HUES6 (cell line): ENCODE data around the gene IRF9.

ENCODE experiments used
- H3K27ac ChIP-seq: 2 replicates; pipeline ENCODE4 v1.7.0; 2013; ENCODE audit warnings: low read depth, mild to moderate bottlenecking, low read length, inconsistent platforms
- H3K27me3 ChIP-seq: 2 replicates; pipeline ENCODE4 v1.6.1; 2013; ENCODE audit warnings: low read length; ENCODE audit not compliant: control insufficient read depth, insufficient read depth
- H3K36me3 ChIP-seq: 2 replicates; pipeline ENCODE4 v1.6.1; 2013; ENCODE audit warnings: low read length; ENCODE audit not compliant: control insufficient read depth, insufficient read depth
- H3K4me1 ChIP-seq: 2 replicates; pipeline ENCODE4 v1.6.1; 2013; ENCODE audit warnings: low read length; ENCODE audit not compliant: control insufficient read depth, insufficient read depth
- H3K4me3 ChIP-seq: 2 replicates; pipeline ENCODE4 v1.5.1; 2013; ENCODE audit warnings: low read depth, low read length
- H3K9ac ChIP-seq: one replicate; pipeline ENCODE4 v1.6.1; 2013; ENCODE audit warnings: mild to moderate bottlenecking, low read length
- H3K9me3 ChIP-seq: 2 replicates; pipeline ENCODE4 v1.6.1; 2013; ENCODE audit warnings: low read depth, low read length; ENCODE audit not compliant: control insufficient read depth, insufficient read depth

IRF9 gene, protein sequence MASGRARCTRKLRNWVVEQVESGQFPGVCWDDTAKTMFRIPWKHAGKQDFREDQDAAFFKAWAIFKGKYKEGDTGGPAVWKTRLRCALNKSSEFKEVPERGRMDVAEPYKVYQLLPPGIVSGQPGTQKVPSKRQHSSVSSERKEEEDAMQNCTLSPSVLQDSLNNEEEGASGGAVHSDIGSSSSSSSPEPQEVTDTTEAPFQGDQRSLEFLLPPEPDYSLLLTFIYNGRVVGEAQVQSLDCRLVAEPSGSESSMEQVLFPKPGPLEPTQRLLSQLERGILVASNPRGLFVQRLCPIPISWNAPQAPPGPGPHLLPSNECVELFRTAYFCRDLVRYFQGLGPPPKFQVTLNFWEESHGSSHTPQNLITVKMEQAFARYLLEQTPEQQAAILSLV

DNA sequence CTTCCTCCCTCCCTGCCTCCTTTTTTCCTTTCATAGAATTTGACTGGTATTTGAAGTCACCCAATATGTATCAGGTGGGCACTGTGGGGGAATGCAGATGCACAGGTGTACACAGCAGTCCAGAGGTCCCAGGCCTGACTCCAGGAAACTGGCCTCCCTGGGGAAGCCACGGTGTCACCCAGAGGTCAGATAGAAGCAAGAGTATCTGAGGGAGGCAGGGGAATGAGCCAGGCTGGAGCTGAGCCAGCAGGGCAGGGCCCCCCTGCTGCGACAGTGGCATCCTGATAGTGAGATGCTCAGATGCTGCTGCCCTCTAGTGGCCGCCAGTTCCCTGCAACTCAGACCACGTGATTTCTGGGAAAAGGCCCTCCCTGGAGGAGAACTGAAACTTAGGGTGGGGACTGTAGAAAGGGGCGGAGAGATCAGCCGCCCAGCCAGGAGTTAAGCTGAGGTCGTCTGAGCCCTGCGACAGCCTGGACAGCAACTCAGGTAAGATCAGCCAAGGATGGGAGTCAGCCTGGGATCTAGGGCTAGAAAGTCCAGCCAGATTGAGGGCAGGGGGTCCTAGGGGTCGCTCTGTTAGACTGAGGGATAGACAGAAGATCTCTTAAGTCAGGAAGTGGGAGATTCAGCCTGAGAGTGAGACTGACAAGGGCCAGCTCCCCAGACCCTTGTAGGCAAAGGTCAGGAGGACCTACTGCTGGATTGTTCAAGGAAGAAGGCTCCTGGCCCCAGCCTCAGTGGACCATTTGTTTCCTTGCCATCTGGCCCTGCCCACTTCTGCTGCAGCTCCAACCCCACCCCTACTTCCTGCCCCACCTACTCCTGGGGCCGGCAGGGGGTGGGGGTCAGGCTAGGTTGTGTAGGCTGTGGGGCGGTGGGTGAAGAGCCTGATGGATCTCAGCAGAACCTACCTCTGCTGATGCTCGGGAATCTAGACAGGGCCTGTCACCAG, at the start of gene IRF9:
Gene IRF9, plus strand, starts transcription at position 416 of the 955 bp plus-strand sequence. CDS start 880 bp downstream, outside the sequence.
- Histone ChIP-seq H3K4me1 (peaks cover 12% of the 10 kb centered on the region), H3K9me3 (no peaks in the 10 kb centered on the region), H3K36me3 (peaks cover 69% of the 10 kb centered on the region), H3K27me3 (no peaks in the 10 kb centered on the region), H3K9ac (peak within 1 kb of the TSS; percentile 54), H3K4me3 (peak within 1 kb of the TSS; percentile 58), H3K27ac (no peak within 1 kb of the TSS; the same call in 1 of the 2 replicates)

DNA sequence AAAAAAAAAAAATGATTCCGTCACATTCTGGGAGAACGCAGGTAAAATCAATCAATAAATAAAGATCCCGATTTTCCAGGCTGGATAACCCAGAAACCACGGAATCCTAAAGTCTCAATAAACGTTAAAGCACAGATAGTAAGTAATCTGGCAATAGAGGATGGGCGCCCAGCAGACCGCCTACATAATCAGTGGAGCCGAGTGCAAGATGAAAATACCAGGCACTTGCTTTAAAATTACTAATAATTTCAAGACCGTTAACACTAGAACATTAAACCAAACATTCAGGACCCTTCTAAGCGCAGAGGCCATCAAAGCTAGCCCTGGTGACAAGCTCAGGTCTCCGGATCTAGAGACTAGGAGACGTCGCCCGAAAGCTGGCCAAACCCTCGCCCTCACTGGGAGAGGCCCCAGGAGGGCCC, 47.7 kb upstream of the IRF9 start:
- H3K27ac ChIP-seq, result peak overlapping the region; percentile 42; the same call in 1 of the 2 replicates
- H3K27me3 ChIP-seq, result no peaks in the 10 kb centered on the region
- 0 out of 2 replicates have a peak, but pooled peaks cover 6% of the 10 kb centered on the region for H3K4me1 ChIP-seq
- no peaks in the 10 kb centered on the region for H3K9me3 ChIP-seq
- H3K36me3 ChIP-seq, result peaks cover 18% of the 10 kb centered on the region
- H3K9ac ChIP-seq, result peak overlapping the region; percentile 79
- H3K4me3 ChIP-seq, result peak overlapping the region; percentile 86

DNA sequence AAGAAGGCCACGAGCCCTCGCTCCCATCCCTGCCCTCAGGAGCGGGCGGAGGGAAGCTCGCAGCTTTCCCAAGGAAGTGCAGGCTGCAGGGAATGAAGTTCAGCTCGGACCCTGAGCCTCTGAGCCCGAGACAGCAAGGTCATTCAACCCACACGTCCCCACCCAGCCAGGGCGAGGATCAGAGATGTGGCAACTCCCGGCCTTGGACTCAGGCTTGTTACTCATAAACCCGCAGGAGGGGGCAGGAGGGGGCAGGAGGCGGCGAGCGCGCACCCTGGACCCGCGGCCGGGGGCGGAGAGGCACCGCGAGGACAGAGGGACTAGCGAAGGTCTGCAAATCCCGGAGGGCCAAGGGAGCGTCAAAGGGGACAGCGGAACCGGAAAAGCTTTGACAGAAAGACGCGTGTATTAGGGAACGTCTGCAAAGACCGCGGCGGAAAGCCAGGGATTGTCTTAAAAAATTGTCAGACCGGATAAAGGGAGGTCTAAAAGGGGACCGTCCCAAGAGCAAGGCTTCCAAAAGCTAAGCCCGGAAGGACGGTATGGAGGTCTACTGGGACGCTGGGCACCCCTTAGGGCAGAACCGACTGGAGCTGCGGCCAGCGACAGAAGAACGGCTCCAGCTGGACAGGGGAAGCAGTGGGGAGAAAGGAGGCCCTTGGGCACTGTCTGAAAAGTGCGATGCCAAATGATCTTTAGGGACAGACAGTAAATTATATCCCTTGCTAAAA, 47.1 kb upstream of the IRF9 start:
- no peaks in the 10 kb centered on the region for H3K9me3 ChIP-seq
- H3K4me3 ChIP-seq, result peak overlapping the region; percentile 86
- H3K27ac ChIP-seq, result peak overlapping the region; percentile 42; the same call in 1 of the 2 replicates
- no peaks in the 10 kb centered on the region for H3K27me3 ChIP-seq
- 0 out of 2 replicates have a peak, but pooled peaks cover 6% of the 10 kb centered on the region for H3K4me1 ChIP-seq
- H3K9ac ChIP-seq, result peak overlapping the region; percentile 79
- H3K36me3 ChIP-seq, result peaks cover 24% of the 10 kb centered on the region

DNA sequence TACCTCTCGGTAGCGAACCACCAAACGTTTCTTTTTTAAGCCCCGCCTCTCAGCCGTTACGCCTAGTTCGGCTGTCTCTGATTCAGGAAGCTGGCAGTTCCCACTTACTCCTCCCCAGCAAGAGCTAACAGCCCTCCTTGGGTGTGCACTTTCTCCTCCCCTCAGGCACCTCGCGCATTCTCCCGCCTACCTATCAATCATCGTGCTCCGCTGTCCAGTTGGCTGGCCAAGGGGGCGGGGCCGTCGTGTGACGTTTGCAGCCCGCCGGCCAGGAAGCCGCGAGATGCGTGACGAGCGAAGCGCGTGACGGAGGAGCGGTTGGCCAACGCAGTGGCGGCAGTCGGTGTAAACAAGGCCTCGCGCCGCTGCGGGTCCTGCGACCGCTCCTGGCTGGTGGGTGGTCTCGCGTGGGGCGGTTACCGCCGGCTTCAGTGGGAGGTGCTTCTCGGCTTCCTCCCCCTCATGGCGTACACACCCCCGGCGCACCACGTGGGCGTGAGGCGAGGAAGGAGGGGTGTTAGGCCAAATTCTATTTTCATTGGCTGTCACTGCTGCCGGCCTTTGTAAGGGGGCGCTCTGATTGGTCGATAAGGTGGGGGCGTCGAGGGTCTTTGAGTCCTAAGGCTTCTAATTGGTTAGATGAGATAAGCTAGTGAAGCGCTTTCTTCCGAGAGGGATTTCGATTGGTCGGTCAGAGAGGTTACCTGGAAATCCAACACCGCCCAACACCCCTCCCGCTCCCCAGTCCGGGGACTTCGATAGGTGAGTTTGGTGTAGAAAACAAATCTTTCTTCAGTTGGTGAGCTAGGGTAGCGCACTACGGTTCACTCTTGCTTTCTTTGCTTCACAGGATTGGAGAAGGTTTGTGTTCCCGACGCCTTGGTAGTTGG, 46.3 kb upstream of the IRF9 start, which contains the start of the genes DCAF11 and NRL:
Gene DCAF11, plus strand, starts transcription at position 246 of the 890 bp plus-strand sequence. CDS start 818 bp downstream, outside the sequence.
Gene NRL, minus strand, starts transcription at position 418 of the 890 bp plus-strand sequence. CDS start 32,101 bp downstream, outside the sequence.
- 0 out of 2 replicates have a peak, but pooled peaks cover 6% of the 10 kb centered on the region for H3K4me1 ChIP-seq
- no peaks in the 10 kb centered on the region for H3K27me3 ChIP-seq
- H3K27ac ChIP-seq, result peak within 1 kb of the TSS; percentile 82
- H3K36me3 ChIP-seq, result peaks cover 32% of the 10 kb centered on the region
- no peaks in the 10 kb centered on the region for H3K9me3 ChIP-seq
- H3K4me3 ChIP-seq, result peak within 1 kb of the TSS; percentile 86
- H3K9ac ChIP-seq, result peak within 1 kb of the TSS; percentile 87

DNA sequence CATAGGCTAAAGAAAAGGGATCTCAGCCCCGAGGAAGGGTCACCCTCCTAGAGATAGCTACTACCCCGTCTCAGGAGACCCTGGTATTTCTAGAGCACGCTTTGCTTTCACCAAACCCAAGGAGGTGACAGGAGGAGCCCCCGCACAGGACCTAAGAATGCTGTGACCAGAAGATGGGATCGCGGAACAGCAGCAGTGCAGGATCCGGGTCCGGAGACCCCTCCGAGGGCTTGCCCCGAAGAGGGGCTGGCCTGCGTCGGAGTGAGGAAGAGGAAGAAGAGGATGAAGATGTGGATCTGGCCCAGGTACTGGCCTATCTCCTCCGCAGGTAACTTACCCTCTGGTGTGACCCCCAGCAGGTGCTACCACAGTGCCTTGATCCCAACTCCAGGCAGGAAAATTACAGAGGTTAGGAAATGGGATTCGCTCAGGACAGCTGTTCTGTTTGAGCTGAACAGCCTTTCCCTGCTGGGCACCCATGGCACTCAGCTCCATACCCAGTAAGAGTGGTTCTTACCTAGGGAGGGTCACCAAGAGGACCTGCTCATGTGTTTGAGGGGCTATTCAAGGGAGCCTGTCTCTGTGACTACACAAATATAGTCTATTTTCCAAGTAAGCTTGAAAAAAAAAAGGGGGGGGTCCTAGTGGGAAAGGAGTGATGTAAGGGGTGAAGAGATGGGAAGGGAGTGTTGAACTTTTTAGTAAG, 45.5 kb upstream of the IRF9 start:
- H3K27ac ChIP-seq, result no peak overlapping the region
- peaks cover 36% of the 10 kb centered on the region for H3K36me3 ChIP-seq
- H3K27me3 ChIP-seq, result no peaks in the 10 kb centered on the region
- no peaks in the 10 kb centered on the region for H3K9me3 ChIP-seq
- H3K9ac ChIP-seq, result peak overlapping the region; percentile 87
- 0 out of 2 replicates have a peak, but pooled peaks cover 6% of the 10 kb centered on the region for H3K4me1 ChIP-seq
- H3K4me3 ChIP-seq, result peak overlapping the region; percentile 86

DNA sequence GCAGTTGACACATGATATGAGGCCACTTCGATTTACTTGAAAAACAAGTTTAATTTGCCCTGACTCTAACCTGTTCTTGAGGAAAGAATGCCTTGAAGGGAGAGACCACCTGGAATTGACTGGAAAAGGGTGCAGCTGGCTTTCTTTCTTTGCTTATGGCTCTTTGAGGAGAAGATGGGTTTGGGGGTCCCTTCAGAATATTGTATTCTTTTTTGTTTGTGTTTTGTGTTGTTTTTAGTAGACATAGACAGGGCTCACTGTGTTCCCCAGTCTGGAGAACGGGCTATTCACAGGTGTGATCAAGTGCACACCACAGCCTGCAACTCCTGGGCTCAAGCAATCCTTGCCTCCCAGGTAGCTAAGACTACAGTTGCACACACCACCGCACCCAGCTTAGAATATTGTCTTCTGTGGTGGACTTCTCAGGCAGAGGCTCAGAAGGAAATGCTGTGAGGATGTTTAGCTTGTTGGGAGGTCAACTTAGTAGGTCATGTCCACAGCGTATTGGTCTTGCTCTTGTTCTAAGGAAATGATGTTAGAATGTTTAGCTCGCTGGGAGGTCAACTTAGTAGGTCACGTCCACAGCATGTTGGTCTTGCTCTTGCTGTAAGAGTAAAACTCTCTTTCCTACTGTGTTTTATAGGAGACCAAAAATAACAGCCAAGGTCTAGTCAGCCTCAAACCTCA, 44.8 kb upstream of the IRF9 start:
- H3K27me3 ChIP-seq, result no peaks in the 10 kb centered on the region
- peak overlapping the region; percentile 86 for H3K4me3 ChIP-seq
- H3K4me1 ChIP-seq, result 0 out of 2 replicates have a peak, but pooled peaks cover 6% of the 10 kb centered on the region
- H3K27ac ChIP-seq, result no peak overlapping the region
- peaks cover 43% of the 10 kb centered on the region for H3K36me3 ChIP-seq
- H3K9me3 ChIP-seq, result no peaks in the 10 kb centered on the region
- no peak overlapping the region for H3K9ac ChIP-seq

DNA sequence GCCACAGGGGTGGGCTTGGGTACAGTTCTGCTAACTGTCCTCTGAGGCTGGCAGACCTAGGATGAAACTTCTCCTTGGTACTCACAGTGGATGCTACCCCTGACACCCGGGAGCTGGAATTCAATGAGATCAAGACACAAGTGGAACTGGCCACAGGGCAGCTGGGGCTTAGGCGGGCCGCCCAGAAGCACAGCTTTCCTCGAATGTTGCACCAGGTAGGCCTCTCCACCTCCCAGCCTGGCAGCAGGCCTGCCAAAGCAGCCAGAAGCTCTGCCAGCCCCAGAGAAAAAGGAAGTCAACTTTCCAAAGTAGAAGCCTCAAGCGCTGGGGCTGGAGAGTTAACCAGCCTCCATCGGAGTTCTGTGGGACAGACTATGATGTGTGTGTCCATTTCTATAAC, 43.9 kb upstream of the IRF9 start:
- Histone ChIP-seq H3K4me3 (no peak overlapping the region), H3K27ac (no peak overlapping the region), H3K9ac (no peak overlapping the region), H3K9me3 (no peaks in the 10 kb centered on the region), H3K27me3 (no peaks in the 10 kb centered on the region), H3K36me3 (peaks cover 49% of the 10 kb centered on the region), H3K4me1 (0 out of 2 replicates have a peak, but pooled peaks cover 6% of the 10 kb centered on the region)

DNA sequence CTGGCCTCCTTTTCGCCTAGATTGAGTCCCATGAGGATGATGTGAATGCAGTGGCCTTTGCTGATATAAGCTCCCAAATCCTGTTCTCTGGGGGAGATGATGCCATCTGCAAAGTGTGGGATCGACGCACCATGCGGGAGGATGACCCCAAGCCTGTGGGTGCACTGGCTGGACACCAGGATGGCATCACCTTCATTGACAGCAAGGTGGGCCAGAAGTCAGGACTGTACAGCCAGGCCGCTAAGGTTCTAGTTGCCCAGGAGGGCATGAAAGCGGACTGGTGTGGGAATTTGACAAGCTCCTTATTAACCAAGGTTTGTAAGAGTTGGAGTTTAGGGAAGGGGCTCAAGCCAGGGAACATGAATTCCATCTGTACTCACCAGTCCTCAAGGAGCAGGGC, 41.4 kb upstream of the IRF9 start:
- no peaks in the 10 kb centered on the region for H3K9me3 ChIP-seq
- H3K27me3 ChIP-seq, result no peaks in the 10 kb centered on the region
- H3K4me3 ChIP-seq, result no peak overlapping the region
- 0 out of 2 replicates have a peak, but pooled peaks cover 6% of the 10 kb centered on the region for H3K4me1 ChIP-seq
- no peak overlapping the region for H3K27ac ChIP-seq
- peaks cover 66% of the 10 kb centered on the region for H3K36me3 ChIP-seq
- no peak overlapping the region for H3K9ac ChIP-seq

DNA sequence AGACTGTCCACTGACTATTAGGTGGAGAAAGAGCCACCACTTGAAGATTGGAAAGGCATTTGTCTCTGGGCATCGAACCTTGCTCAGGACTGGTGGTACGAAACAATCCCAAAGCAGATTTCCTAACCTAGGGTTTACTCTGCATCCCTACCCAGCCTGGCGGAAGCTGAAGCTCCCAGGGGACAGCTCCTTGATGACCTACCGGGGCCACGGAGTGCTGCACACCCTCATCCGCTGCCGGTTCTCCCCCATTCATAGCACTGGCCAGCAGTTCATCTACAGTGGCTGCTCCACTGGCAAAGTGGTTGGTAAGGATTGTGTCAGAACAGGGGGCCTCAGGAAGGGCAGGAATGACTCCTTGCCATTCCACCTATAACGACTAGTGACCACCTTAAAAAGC, 39.9 kb upstream of the IRF9 start:
- H3K36me3 ChIP-seq, result peaks cover 66% of the 10 kb centered on the region
- H3K9me3 ChIP-seq, result no peaks in the 10 kb centered on the region
- no peak overlapping the region for H3K9ac ChIP-seq
- no peak overlapping the region for H3K4me3 ChIP-seq
- no peaks in the 10 kb centered on the region for H3K27me3 ChIP-seq
- H3K4me1 ChIP-seq, result no peaks in the 10 kb centered on the region
- no peak overlapping the region for H3K27ac ChIP-seq
